IgD-negative memory B cell (primary cell): ENCODE measurements around the gene OR1K1. TPM values are rescaled to one million over a fixed set of nuclear protein-coding genes. Genes with fewer than 3 reads are reported as not detected.

Experiments
- H3K27ac Mint-ChIP-seq, 3 donors: one replicate each; pipeline ENCODE4 v1.8.0; 2020 to 2022; ENCODE audit warnings: mild to moderate bottlenecking in 3 of 3, mixed read lengths in 3 of 3, moderate library complexity in 1 of 3
- H3K27me3 Mint-ChIP-seq: one replicate; pipeline ENCODE4 v1.8.0; 2021; ENCODE audit warnings: mixed read lengths
- H3K36me3 Mint-ChIP-seq: one replicate; pipeline ENCODE4 v1.8.0; 2020; ENCODE audit warnings: mild to moderate bottlenecking, mixed read lengths
- H3K4me1 Mint-ChIP-seq, 3 donors: one replicate each; pipeline ENCODE4 v1.8.0; 2020 to 2022; ENCODE audit warnings: mixed read lengths in 3 of 3, mild to moderate bottlenecking in 1 of 3
- H3K4me3 Mint-ChIP-seq, 4 donors: one replicate each; pipeline ENCODE4 v1.8.0; 2020 to 2022; ENCODE audit warnings: mild to moderate bottlenecking in 4 of 4, mixed read lengths in 4 of 4, moderate library complexity in 3 of 4
- H3K9me3 Mint-ChIP-seq, 3 donors: one replicate each; pipeline ENCODE4 v1.8.0; 2020 to 2021; ENCODE audit warnings: mixed read lengths in 3 of 3, mild to moderate bottlenecking in 1 of 3
- polyA plus RNA-seq: library from polyadenylated mRNA; unstranded; fragments of 300-500 nt; fragmentation: Illumina TruSeq; gene quantifications from one replicate; pipeline ENCODE4 v1.2.3, GENCODE V29; 2021

Gene OR1K1, protein sequence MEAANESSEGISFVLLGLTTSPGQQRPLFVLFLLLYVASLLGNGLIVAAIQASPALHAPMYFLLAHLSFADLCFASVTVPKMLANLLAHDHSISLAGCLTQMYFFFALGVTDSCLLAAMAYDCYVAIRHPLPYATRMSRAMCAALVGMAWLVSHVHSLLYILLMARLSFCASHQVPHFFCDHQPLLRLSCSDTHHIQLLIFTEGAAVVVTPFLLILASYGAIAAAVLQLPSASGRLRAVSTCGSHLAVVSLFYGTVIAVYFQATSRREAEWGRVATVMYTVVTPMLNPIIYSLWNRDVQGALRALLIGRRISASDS
- not detected for polyA plus RNA-seq

DNA sequence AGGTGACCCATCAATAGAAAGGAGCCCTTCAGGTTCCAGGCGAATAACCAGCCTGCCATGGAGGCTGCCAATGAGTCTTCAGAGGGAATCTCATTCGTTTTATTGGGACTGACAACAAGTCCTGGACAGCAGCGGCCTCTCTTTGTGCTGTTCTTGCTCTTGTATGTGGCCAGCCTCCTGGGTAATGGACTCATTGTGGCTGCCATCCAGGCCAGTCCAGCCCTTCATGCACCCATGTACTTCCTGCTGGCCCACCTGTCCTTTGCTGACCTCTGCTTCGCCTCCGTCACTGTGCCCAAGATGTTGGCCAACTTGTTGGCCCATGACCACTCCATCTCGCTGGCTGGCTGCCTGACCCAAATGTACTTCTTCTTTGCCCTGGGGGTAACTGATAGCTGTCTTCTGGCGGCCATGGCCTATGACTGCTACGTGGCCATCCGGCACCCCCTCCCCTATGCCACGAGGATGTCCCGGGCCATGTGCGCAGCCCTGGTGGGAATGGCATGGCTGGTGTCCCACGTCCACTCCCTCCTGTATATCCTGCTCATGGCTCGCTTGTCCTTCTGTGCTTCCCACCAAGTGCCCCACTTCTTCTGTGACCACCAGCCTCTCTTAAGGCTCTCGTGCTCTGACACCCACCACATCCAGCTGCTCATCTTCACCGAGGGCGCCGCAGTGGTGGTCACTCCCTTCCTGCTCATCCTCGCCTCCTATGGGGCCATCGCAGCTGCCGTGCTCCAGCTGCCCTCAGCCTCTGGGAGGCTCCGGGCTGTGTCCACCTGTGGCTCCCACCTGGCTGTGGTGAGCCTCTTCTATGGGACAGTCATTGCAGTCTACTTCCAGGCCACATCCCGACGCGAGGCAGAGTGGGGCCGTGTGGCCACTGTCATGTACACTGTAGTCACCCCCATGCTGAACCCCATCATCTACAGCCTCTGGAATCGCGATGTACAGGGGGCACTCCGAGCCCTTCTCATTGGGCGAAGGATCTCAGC, at the start of gene OR1K1:
Gene OR1K1, plus strand, starts transcription at position 58 of the 995 bp plus-strand sequence. Its CDS starts 0 bp downstream, at position 58.
- Mint-ChIP-seq H3K4me1 (peaks cover 0 to 4% (median 2%) of the 10 kb centered on the region in 3 donors), H3K27me3 (no peaks in the 10 kb centered on the region), H3K9me3 (no peaks in the 10 kb centered on the region), H3K4me3 (no peak within 1 kb of the TSS), H3K36me3 (peaks cover 1% of the 10 kb centered on the region), H3K27ac (no peak within 1 kb of the TSS)

DNA sequence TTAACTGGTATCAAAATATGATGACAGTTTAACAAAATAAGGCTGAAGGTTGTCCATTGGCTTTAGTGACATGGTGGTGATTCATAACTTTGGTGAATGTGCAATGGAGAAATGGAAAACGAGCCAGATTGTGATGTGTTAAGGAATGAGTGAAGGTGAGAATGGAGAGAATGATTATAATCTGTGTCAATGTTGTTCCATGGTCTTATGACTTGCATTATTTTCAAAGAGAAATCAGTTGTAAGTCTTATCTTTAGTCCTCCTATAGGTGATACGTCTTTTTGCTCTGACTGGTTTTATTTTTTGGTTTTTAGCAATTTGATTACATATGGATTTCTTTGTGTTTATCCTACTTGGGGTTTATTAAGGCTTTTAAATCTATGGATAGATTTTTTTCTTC, 45.1 kb upstream of the OR1K1 start:
- peaks cover 6% of the 10 kb centered on the region for H3K27me3 Mint-ChIP-seq
- no peaks in the 10 kb centered on the region for H3K4me1 Mint-ChIP-seq
- peak overlapping the region in 1 of 3 donors; percentile 81 for H3K27ac Mint-ChIP-seq
- H3K9me3 Mint-ChIP-seq: peaks cover 5 to 16% (median 14%) of the 10 kb centered on the region in 3 donors
- peaks cover 7% of the 10 kb centered on the region for H3K36me3 Mint-ChIP-seq
- H3K4me3 Mint-ChIP-seq: no peak overlapping the region

- Mint-ChIP-seq H3K9me3 (peaks cover 6 to 19% (median 18%) of the 10 kb centered on the region in 3 donors), H3K4me1 (no peaks in the 10 kb centered on the region), H3K36me3 (peaks cover 6% of the 10 kb centered on the region), H3K4me3 (peak overlapping the region in 1 of 4 donors; percentile 49), H3K27me3 (no peaks in the 10 kb centered on the region), H3K27ac (no peak overlapping the region)
Measured at GRCh38 chr9:122767817-122768216, 32.1 kb upstream of the OR1K1 start.

GRCh38 chr9:122777052-122777451, 22.9 kb upstream of the OR1K1 start:
- Mint-ChIP-seq H3K27ac (no peak overlapping the region), H3K27me3 (no peaks in the 10 kb centered on the region), H3K4me3 (no peak overlapping the region), H3K4me1 (no peaks in the 10 kb centered on the region), H3K9me3 (peaks cover 3 to 11% (median 6%) of the 10 kb centered on the region in 3 donors), H3K36me3 (peaks cover 8% of the 10 kb centered on the region)

GRCh38 chr9:122777935-122778627, 21.8 kb upstream of the OR1K1 start:
- no peaks in the 10 kb centered on the region for H3K27me3 Mint-ChIP-seq
- no peak overlapping the region for H3K27ac Mint-ChIP-seq
- peaks cover 8% of the 10 kb centered on the region for H3K36me3 Mint-ChIP-seq
- H3K9me3 Mint-ChIP-seq: peaks cover under 1 to 6% (median 5%) of the 10 kb centered on the region in 3 donors
- no peak overlapping the region for H3K4me3 Mint-ChIP-seq
- no peaks in the 10 kb centered on the region for H3K4me1 Mint-ChIP-seq

DNA sequence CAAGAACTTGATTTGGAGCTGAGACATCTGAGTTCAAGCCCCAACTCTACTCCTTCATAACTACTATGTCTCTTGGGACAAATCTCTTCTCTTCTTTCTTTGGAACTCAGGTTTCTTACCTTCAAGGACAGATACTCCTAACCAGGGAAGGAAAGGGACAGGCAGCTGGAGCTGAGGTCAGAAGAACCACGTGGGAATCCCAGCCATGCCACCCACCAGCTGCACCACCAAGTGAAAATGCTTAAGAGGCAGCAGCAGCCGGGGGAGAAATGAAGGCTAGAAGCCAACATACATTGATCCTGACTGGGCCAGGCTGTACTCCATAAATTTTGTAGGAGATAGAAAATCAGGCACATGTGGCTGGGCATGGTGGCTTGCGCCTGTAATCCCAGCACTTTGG, 20.7 kb upstream of the OR1K1 start:
- H3K9me3 Mint-ChIP-seq: no peaks in the 10 kb centered on the region
- no peak overlapping the region for H3K4me3 Mint-ChIP-seq
- H3K4me1 Mint-ChIP-seq: no peaks in the 10 kb centered on the region
- H3K27ac Mint-ChIP-seq: no peak overlapping the region
- no peaks in the 10 kb centered on the region for H3K27me3 Mint-ChIP-seq
- H3K36me3 Mint-ChIP-seq: peaks cover 6% of the 10 kb centered on the region

DNA sequence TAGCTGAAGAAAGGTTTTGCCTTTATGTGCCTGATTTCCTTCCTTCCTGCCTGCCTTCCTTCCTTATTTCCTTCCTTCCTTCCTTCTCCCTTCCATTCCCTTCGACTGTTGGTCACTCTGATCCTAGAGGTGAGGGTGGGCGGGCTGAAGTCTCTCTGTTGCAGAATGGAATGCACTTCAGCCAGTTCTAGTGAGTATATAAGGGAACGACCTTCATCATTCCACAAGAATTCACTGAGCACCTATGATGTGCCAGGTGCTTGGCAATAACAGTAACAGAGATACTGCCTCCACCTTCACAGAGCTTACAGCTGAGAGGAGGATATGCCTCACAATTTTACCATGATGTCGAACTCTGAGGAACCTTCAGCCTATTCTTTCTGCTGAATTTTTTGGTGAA, 19.9 kb upstream of the OR1K1 start:
- Mint-ChIP-seq H3K4me1 (no peaks in the 10 kb centered on the region), H3K27me3 (no peaks in the 10 kb centered on the region), H3K36me3 (peaks cover 3% of the 10 kb centered on the region), H3K9me3 (no peaks in the 10 kb centered on the region), H3K4me3 (no peak overlapping the region), H3K27ac (no peak overlapping the region)

- Mint-ChIP-seq H3K9me3 (no peaks in the 10 kb centered on the region), H3K36me3 (peaks cover 3% of the 10 kb centered on the region), H3K4me3 (no peak overlapping the region), H3K27ac (no peak overlapping the region), H3K4me1 (no peaks in the 10 kb centered on the region), H3K27me3 (no peaks in the 10 kb centered on the region)
Measured at GRCh38 chr9:122781671-122782070, 18.3 kb upstream of the OR1K1 start.

GRCh38 chr9:122785269-122785668, 14.7 kb upstream of the OR1K1 start:
- Mint-ChIP-seq H3K36me3 (peaks cover 2% of the 10 kb centered on the region), H3K4me3 (no peak overlapping the region), H3K27me3 (no peaks in the 10 kb centered on the region), H3K9me3 (no peaks in the 10 kb centered on the region), H3K4me1 (no peaks in the 10 kb centered on the region), H3K27ac (no peak overlapping the region)

- Mint-ChIP-seq H3K27me3 (no peaks in the 10 kb centered on the region), H3K27ac (no peak overlapping the region), H3K36me3 (peaks cover 2% of the 10 kb centered on the region), H3K9me3 (no peaks in the 10 kb centered on the region), H3K4me3 (no peak overlapping the region), H3K4me1 (no peaks in the 10 kb centered on the region)
Measured at GRCh38 chr9:122786338-122786737, 13.6 kb upstream of the OR1K1 start.

DNA sequence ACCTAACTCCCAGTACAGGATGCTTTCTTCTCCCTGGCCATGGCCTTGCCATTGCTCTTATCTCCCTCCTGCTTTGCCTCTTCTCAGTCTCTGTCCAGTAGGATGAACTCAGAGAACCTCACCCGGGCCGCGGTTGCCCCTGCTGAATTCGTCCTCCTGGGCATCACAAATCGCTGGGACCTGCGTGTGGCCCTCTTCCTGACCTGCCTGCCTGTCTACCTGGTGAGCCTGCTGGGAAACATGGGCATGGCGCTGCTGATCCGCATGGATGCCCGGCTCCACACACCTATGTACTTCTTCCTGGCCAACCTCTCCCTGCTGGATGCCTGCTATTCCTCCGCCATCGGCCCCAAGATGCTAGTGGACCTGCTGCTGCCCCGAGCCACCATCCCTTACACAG, 11.1 kb upstream of the OR1K1 start, which contains the start of gene OR5C1:
Gene OR5C1, plus strand, starts transcription at position 103 of the 400 bp plus-strand sequence. Its CDS starts 0 bp downstream, at position 103.
- Mint-ChIP-seq H3K4me3 (no peak within 1 kb of the TSS), H3K27me3 (no peaks in the 10 kb centered on the region), H3K4me1 (peaks cover 0 to 1% (median 0%) of the 10 kb centered on the region in 3 donors), H3K27ac (no peak within 1 kb of the TSS), H3K36me3 (peaks cover 6% of the 10 kb centered on the region), H3K9me3 (no peaks in the 10 kb centered on the region)

DNA sequence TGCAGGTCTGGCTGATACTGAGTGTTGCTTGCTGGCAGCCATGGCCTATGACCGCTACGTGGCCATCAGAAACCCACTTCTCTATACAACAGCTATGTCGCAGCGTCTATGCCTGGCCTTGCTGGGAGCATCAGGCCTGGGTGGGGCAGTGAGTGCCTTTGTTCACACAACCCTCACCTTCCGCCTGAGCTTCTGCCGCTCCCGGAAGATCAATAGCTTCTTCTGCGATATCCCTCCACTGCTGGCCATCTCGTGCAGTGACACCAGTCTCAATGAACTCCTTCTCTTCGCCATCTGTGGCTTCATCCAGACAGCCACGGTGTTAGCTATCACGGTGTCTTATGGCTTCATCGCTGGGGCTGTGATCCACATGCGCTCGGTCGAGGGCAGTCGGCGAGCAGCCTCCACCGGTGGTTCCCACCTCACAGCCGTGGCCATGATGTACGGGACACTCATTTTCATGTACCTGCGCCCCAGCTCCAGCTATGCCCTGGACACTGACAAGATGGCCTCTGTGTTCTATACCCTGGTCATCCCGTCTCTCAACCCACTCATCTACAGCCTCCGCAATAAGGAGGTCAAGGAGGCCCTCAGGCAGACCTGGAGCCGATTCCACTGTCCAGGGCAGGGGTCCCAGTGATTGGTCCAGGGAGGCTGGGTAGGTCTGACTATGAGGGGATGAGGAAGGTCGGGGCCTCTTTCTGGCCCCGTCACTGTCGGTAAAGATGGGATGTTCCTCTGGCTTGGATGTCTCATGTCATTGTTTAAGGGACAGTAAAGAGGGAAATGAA, 10.5 kb upstream of the OR1K1 start:
- H3K4me3 Mint-ChIP-seq: no peak overlapping the region
- no peaks in the 10 kb centered on the region for H3K27me3 Mint-ChIP-seq
- peaks cover 9% of the 10 kb centered on the region for H3K36me3 Mint-ChIP-seq
- no peak overlapping the region for H3K27ac Mint-ChIP-seq
- H3K4me1 Mint-ChIP-seq: peaks cover 0 to 1% (median 0%) of the 10 kb centered on the region in 3 donors
- H3K9me3 Mint-ChIP-seq: no peaks in the 10 kb centered on the region

GRCh38 chr9:122791872-122792669, 7.9 kb upstream of the OR1K1 start:
- Mint-ChIP-seq H3K36me3 (peaks cover 11% of the 10 kb centered on the region), H3K9me3 (no peaks in the 10 kb centered on the region), H3K27ac (no peak overlapping the region), H3K4me1 (peaks cover 0 to 1% (median 0%) of the 10 kb centered on the region in 3 donors), H3K27me3 (no peaks in the 10 kb centered on the region), H3K4me3 (peak overlapping the region in 1 of 4 donors; percentile 20)
